K562 (cell line): ENCODE measurements around the gene TKT. TPM values are rescaled to one million over a fixed set of nuclear protein-coding genes. Genes with fewer than 3 reads are reported as not detected.

Experiments used
- CBX5 ChIP-seq: IDR thresholded peaks from 2 replicates; pipeline ENCODE4 v1.6.1; 2014; ENCODE audit warnings: low read depth, borderline replicate concordance
- CLOCK ChIP-seq: fragments of 250-450 bp; sonication (Bioruptor Pico); IDR thresholded peaks from 2 replicates; pipeline ENCODE4 v1.4.0; 2020; ENCODE audit warnings: mild to moderate bottlenecking, moderate library complexity, borderline replicate concordance
- CTBP1 ChIP-seq: fragments of 450-650 bp; IDR thresholded peaks from 2 replicates; pipeline ENCODE4 v1.6.1; 2016; ENCODE audit warnings: borderline replicate concordance
- DNMT1 ChIP-seq: fragments of 450-650 bp; IDR thresholded peaks from 2 replicates; pipeline ENCODE4 v1.6.1; 2016; ENCODE audit warnings: antibody characterized with exemption, mild to moderate bottlenecking
- HEY1 ChIP-seq: fragments of 250-450 bp; sonication (Bioruptor Pico); IDR thresholded peaks from 2 replicates; pipeline ENCODE4 v1.5.0; 2020; ENCODE audit warnings: mild to moderate bottlenecking, moderate library complexity, borderline replicate concordance
- IFI16 ChIP-seq: fragments of 250-450 bp; sonication (Bioruptor Pico); IDR thresholded peaks from 2 replicates; pipeline ENCODE4 v2.1.2; 2022; ENCODE audit warnings: mild to moderate bottlenecking, inconsistent platforms
- KAT7 ChIP-seq: sonication (generic); formaldehyde crosslinking; IDR thresholded peaks from 2 replicates; pipeline ENCODE4 v1.8.0; 2022; ENCODE audit warnings: missing genetic modification reagents, mild to moderate bottlenecking, borderline replicate concordance
- KLF13 ChIP-seq: fragments of 450-650 bp; IDR thresholded peaks from 2 replicates; pipeline ENCODE4 v1.6.1; 2016; ENCODE audit warnings: missing genetic modification characterization, low read depth, mild to moderate bottlenecking, missing compliant biosample characterization, moderate library complexity, borderline replicate concordance
- MAFK ChIP-seq: IDR thresholded peaks from 2 replicates; pipeline ENCODE4 v1.6.1; 2011; ENCODE audit warnings: low read length, improper control_type of control experiment
- SIX5 ChIP-seq, 2 experiments: IDR thresholded peaks; 2 replicates each; pipeline ENCODE4 v1.6.1; 2011; ENCODE audit warnings: low read length in 2 of 2, borderline replicate concordance in 1 of 2, low read depth in 1 of 2, mild to moderate bottlenecking in 1 of 2, moderate library complexity in 1 of 2; ENCODE audit not compliant: insufficient read depth in 1 of 2
- SNIP1 ChIP-seq: fragments of 450-650 bp; IDR thresholded peaks from 2 replicates; pipeline ENCODE4 v1.7.1; 2017; ENCODE audit warnings: low read depth, mild to moderate bottlenecking
- SREBF2 ChIP-seq: sonication (generic); formaldehyde crosslinking; IDR thresholded peaks from 2 replicates; pipeline ENCODE4 v1.4.0; 2020; ENCODE audit warnings: mild to moderate bottlenecking, missing genetic modification reagents
- STAT5B ChIP-seq: fragments of 250-450 bp; sonication (Bioruptor Pico); IDR thresholded peaks from 2 replicates; pipeline ENCODE4 v1.8.0; 2021; ENCODE audit warnings: mild to moderate bottlenecking, inconsistent platforms
- SUPT5H ChIP-seq: fragments of 450-650 bp; IDR thresholded peaks from 2 replicates; pipeline ENCODE4 v1.6.1; 2016
- ZNF143 ChIP-seq: sonication (generic); formaldehyde crosslinking; IDR thresholded peaks from 2 replicates; pipeline ENCODE4 v1.9.0; 2022; ENCODE audit warnings: mild to moderate bottlenecking, missing genetic modification reagents
- ZNF253 ChIP-seq: fragments of 250-450 bp; sonication (Bioruptor Pico); conservative IDR thresholded peaks from 2 replicates; pipeline ENCODE4 v1.6.1; 2021; ENCODE audit warnings: mild to moderate bottlenecking
- ZNF780A ChIP-seq: fragments of 250-450 bp; sonication (Bioruptor Pico); IDR thresholded peaks from 2 replicates; pipeline ENCODE4 v1.5.0; 2021; ENCODE audit warnings: mild to moderate bottlenecking
- polyA plus RNA-seq, 8 experiments: library from polyadenylated mRNA; depleted of rRNA in 4 of 8; stranded (reverse) in 5 of 8; unstranded in 3 of 8; fragments of >200 nt; fragmentation: Nextera tagmentation in 2 of 8; fragmentation: Illumina TruSeq in 1 of 8; extraction: Ambion mirVana in 2 of 8; extraction: Trizol in 1 of 8; gene quantifications; 2 replicates each; pipeline versions ENCODE4 v1.2.1 to v1.2.3, GENCODE V29; 2011 to 2014; ENCODE audit warnings: inconsistent platforms in 1 of 8, missing spikeins in 1 of 8
- total RNA-seq, 7 experiments: library from RNA; depleted of rRNA in 6 of 7; stranded (reverse); fragments of >200 nt in 6 of 7; fragmentation: Illumina TruSeq in 2 of 7; extraction: Trizol in 2 of 7; gene quantifications; 2 replicates each; pipeline versions ENCODE4 v1.2.1 to v1.2.3, GENCODE V29; 2011 to 2021; ENCODE audit warnings: low replicate concordance in 1 of 7
- TF ChIP-seq, protein P1 (sequence below): sonication (generic); formaldehyde crosslinking; IDR thresholded peaks from 2 replicates; pipeline ENCODE4 v1.8.0; 2023; ENCODE audit warnings: missing genetic modification reagents, mild to moderate bottlenecking, borderline replicate concordance
- TF ChIP-seq, protein P2 (sequence below): fragments of 200-800 bp; sonication (Bioruptor generic); IDR thresholded peaks from 2 replicates; pipeline ENCODE4 v1.6.1; 2017; ENCODE audit warnings: missing genetic modification characterization, missing compliant biosample characterization

Gene TKT
- total and polyA plus RNA-seq, 9 of the 15 experiments (the other 6 are each of a cell fraction or from before 2014, with no cell fraction given): 58.1 to 401 (median 187) TPM

DNA sequence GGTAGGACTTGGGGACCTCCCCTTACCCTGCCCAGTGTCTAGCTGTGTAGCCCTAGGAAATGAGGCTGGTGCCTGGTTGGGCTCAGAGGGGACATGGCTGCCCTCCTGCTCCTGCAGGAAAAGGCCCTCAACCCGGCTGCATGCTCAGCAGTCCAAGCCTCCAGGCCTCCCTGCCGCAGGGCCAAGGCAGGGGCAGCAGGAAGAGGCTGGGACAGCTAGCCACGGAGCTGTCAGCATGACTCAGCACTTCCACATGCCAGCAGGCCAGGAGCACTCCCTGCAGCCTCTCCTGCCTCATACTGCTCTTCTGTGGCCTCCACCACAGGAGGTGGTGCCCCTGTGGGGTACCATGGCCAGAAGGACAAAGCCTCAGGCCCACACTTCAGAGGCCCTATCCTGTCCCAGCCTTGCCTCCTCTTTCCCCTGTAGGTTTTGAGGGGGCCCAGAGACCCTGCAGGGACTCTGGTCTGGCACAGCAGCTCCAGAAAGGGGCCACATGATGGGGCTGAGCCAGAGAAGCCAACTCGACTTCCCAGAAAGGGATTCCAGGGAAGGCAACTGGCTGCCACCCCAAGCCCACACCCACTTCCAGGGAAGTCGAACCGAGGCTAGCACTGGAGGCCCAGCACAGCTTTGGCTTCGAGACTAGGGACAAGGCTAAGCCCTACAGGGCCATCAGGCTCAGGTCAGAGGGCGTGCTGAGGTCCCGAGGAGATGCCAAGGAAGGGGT lies 19.5 kb downstream of the TKT start (continued):
- TF ChIP-seq, protein P1, sequence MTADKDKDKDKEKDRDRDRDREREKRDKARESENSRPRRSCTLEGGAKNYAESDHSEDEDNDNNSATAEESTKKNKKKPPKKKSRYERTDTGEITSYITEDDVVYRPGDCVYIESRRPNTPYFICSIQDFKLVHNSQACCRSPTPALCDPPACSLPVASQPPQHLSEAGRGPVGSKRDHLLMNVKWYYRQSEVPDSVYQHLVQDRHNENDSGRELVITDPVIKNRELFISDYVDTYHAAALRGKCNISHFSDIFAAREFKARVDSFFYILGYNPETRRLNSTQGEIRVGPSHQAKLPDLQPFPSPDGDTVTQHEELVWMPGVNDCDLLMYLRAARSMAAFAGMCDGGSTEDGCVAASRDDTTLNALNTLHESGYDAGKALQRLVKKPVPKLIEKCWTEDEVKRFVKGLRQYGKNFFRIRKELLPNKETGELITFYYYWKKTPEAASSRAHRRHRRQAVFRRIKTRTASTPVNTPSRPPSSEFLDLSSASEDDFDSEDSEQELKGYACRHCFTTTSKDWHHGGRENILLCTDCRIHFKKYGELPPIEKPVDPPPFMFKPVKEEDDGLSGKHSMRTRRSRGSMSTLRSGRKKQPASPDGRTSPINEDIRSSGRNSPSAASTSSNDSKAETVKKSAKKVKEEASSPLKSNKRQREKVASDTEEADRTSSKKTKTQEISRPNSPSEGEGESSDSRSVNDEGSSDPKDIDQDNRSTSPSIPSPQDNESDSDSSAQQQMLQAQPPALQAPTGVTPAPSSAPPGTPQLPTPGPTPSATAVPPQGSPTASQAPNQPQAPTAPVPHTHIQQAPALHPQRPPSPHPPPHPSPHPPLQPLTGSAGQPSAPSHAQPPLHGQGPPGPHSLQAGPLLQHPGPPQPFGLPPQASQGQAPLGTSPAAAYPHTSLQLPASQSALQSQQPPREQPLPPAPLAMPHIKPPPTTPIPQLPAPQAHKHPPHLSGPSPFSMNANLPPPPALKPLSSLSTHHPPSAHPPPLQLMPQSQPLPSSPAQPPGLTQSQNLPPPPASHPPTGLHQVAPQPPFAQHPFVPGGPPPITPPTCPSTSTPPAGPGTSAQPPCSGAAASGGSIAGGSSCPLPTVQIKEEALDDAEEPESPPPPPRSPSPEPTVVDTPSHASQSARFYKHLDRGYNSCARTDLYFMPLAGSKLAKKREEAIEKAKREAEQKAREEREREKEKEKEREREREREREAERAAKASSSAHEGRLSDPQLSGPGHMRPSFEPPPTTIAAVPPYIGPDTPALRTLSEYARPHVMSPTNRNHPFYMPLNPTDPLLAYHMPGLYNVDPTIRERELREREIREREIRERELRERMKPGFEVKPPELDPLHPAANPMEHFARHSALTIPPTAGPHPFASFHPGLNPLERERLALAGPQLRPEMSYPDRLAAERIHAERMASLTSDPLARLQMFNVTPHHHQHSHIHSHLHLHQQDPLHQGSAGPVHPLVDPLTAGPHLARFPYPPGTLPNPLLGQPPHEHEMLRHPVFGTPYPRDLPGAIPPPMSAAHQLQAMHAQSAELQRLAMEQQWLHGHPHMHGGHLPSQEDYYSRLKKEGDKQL (CRISPR knock-in tag): no peak
- no peak for TF ChIP-seq ZNF780A (CRISPR knock-in tag)
- no peak for TF ChIP-seq ZNF253
- no peak for TF ChIP-seq KAT7 (CRISPR knock-in tag)
- TF ChIP-seq HEY1 (CRISPR knock-in tag): no peak
- no peak for TF ChIP-seq DNMT1
- no peak for TF ChIP-seq CLOCK (CRISPR knock-in tag)
- TF ChIP-seq MAFK: peak; percentile 95
- TF ChIP-seq SREBF2: no peak
- TF ChIP-seq IFI16 (CRISPR knock-in tag): 0 out of 2 replicates have a peak, but pooled peaks have one; percentile 50
- TF ChIP-seq CBX5: no peak
- no peak for TF ChIP-seq KLF13 (tag)
- no peak for TF ChIP-seq CTBP1
- TF ChIP-seq ZNF143 (CRISPR knock-in tag): no peak
- no peak for TF ChIP-seq SUPT5H
- TF ChIP-seq SNIP1: no peak
- TF ChIP-seq, protein P2, sequence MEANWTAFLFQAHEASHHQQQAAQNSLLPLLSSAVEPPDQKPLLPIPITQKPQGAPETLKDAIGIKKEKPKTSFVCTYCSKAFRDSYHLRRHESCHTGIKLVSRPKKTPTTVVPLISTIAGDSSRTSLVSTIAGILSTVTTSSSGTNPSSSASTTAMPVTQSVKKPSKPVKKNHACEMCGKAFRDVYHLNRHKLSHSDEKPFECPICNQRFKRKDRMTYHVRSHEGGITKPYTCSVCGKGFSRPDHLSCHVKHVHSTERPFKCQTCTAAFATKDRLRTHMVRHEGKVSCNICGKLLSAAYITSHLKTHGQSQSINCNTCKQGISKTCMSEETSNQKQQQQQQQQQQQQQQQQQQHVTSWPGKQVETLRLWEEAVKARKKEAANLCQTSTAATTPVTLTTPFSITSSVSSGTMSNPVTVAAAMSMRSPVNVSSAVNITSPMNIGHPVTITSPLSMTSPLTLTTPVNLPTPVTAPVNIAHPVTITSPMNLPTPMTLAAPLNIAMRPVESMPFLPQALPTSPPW (CRISPR knock-in tag): no peak; the same call in 1 of the 2 replicates
- TF ChIP-seq SIX5 (IDR thresholded peaks at IDR 0.05; ENCODE audit: borderline replicate concordance in 1 of 2, insufficient read depth in 1 of 2, low read depth in 1 of 2, low read length in 2 of 2): no peak
- TF ChIP-seq STAT5B (CRISPR knock-in tag): no peak
